Vagina (tissue), 2 donors: ENCODE results near the gene UBE4A. TPM values are rescaled to one million over a fixed set of nuclear protein-coding genes. Genes with fewer than 3 reads are reported as not detected.

Source experiments
- DNase-seq, 2 donors: peaks; one replicate each; pipeline ENCODE4 v3.0.0-alpha.2; 2017; ENCODE audit errors: extremely low spot score in 2 of 2
- H3K27ac ChIP-seq: fragments of 200-600 bp; sonication (generic); one replicate; pipeline ENCODE4 v1.5.1; 2019
- H3K27me3 ChIP-seq: fragments of 200-600 bp; sonication (generic); one replicate; pipeline ENCODE4 v1.5.1; 2019
- H3K36me3 ChIP-seq, 2 donors: fragments of 200-600 bp; sonication (generic); one replicate each; pipeline ENCODE4 v1.5.1; 2017 to 2019
- H3K4me1 ChIP-seq: fragments of 200-600 bp; sonication (generic); one replicate; pipeline ENCODE4 v1.5.1; 2019
- H3K4me3 ChIP-seq, 2 donors: fragments of 200-600 bp; sonication (generic); 1 replicate in 1 of 2; 2 replicates in 1 of 2; pipeline ENCODE4 v1.5.1; 2016 to 2019
- H3K9me3 ChIP-seq: fragments of 200-600 bp; sonication (generic); one replicate; pipeline ENCODE4 v1.5.1; 2019
- CTCF ChIP-seq, 3 experiments: fragments of 450-650 bp in 2 of 3; fragments of 200-600 bp in 1 of 3; sonication (generic) in 1 of 3; IDR thresholded peaks; one replicate each; pipeline ENCODE4 v1.5.1; 2017 to 2019; ENCODE audit warnings: antibody characterized with exemption in 3 of 3, mild to moderate bottlenecking in 2 of 3, moderate library complexity in 2 of 3
- POLR2A ChIP-seq, 2 donors: fragments of 450-650 bp; IDR thresholded peaks; one replicate each; pipeline ENCODE4 v1.6.1; 2017; ENCODE audit warnings: antibody characterized with exemption in 2 of 2, mild to moderate bottlenecking in 2 of 2, moderate library complexity in 2 of 2
- POLR2AphosphoS5 ChIP-seq, 2 donors: sonication (generic); formaldehyde crosslinking; IDR thresholded peaks; one replicate each; pipeline ENCODE4 v1.9.0; 2017; ENCODE audit warnings: antibody characterized with exemption in 2 of 2, mild to moderate bottlenecking in 2 of 2, low read depth in 1 of 2; ENCODE audit not compliant: insufficient read depth in 1 of 2
- intact Hi-C: fragments of 100-400 bp; cut with DNase I; formaldehyde crosslinking; loops from one replicate; pipeline ENCODE4 v1.15.1; 2023
- total RNA-seq: library from RNA; depleted of rRNA; stranded (reverse); fragments of >200 nt; gene quantifications from one replicate; pipeline ENCODE4 v1.2.3, GENCODE V29; 2016

The UBE4A gene
- total RNA-seq, 1 donor from 2014 or later = 31.9 TPM

- Histone ChIP-seq H3K27me3 (no peaks in the 10 kb centered on the region), H3K36me3 (no peaks in the 10 kb centered on the region), H3K27ac (no peak overlapping the region), H3K4me1 (peaks cover 37% of the 10 kb centered on the region), H3K4me3 (peak overlapping the region; percentile 66 to 99), H3K9me3 (no peaks in the 10 kb centered on the region)
- no peak for DNase-seq
- TF ChIP-seq POLR2AphosphoS5 (IDR thresholded peaks at IDR 0.05; ENCODE audit: insufficient read depth in 1 of 2, low read depth in 1 of 2) (no peak), POLR2A (IDR thresholded peaks at IDR 0.05) (no peak), CTCF (IDR thresholded peaks at IDR 0.05) (no peak)
- intact Hi-C loops = no loop called here
These were observed 74.7 kb downstream of the UBE4A start for GRCh38 chr11:118434123-118434552.

GRCh38 chr11:118434553-118435289 is 75.3 kb downstream of the UBE4A start:
- H3K4me3 ChIP-seq = peak overlapping the region; percentile 66 to 99
- no peaks in the 10 kb centered on the region for H3K27me3 ChIP-seq
- H3K27ac ChIP-seq = peak overlapping the region; percentile 97
- no peaks in the 10 kb centered on the region for H3K36me3 ChIP-seq
- TF ChIP-seq POLR2A (IDR thresholded peaks at IDR 0.05) (no peak), CTCF (IDR thresholded peaks at IDR 0.05) (no peak), POLR2AphosphoS5 (IDR thresholded peaks at IDR 0.05; ENCODE audit: insufficient read depth in 1 of 2, low read depth in 1 of 2) (no peak)
- intact Hi-C loops = no loop called here
- DNase-seq = peak in 1 of 2 donors; percentile 86
- H3K9me3 ChIP-seq = no peaks in the 10 kb centered on the region
- H3K4me1 ChIP-seq = peaks cover 42% of the 10 kb centered on the region

GRCh38 chr11:118435290-118435892 is 76.0 kb downstream of the UBE4A start:
- H3K9me3 ChIP-seq = no peaks in the 10 kb centered on the region
- peak overlapping the region; percentile 97 for H3K27ac ChIP-seq
- DNase-seq = peak in 1 of 2 donors; percentile 89
- intact Hi-C loops = no loop called here
- peaks cover 49% of the 10 kb centered on the region for H3K4me1 ChIP-seq
- H3K36me3 ChIP-seq = no peaks in the 10 kb centered on the region
- H3K4me3 ChIP-seq = peak overlapping the region; percentile 66 to 99
- TF ChIP-seq CTCF (IDR thresholded peaks at IDR 0.05) = no peak
- TF ChIP-seq POLR2AphosphoS5 (IDR thresholded peaks at IDR 0.05; ENCODE audit: insufficient read depth in 1 of 2, low read depth in 1 of 2) = no peak
- TF ChIP-seq POLR2A (IDR thresholded peaks at IDR 0.05) = no peak
- no peaks in the 10 kb centered on the region for H3K27me3 ChIP-seq

GRCh38 chr11:118435893-118436624 is 76.7 kb downstream of the UBE4A start, which contains the start of gene KMT2A:
Gene KMT2A, plus strand, starts transcription at chr11:118436492. Its CDS starts 21 bp downstream, at chr11:118436513.
- intact Hi-C loops = no loop called here
- H3K9me3 ChIP-seq = no peaks in the 10 kb centered on the region
- peak within 1 kb of the TSS; percentile 97 for H3K27ac ChIP-seq
- H3K36me3 ChIP-seq = no peaks in the 10 kb centered on the region
- peak in 1 of 2 donors; percentile 43 for TF ChIP-seq POLR2A (IDR thresholded peaks at IDR 0.05)
- TF ChIP-seq CTCF (IDR thresholded peaks at IDR 0.05) = peak in 2 of 3 experiments; percentile 94 to 99
- peak; percentile 46 to 75 for TF ChIP-seq POLR2AphosphoS5 (IDR thresholded peaks at IDR 0.05; ENCODE audit: insufficient read depth in 1 of 2, low read depth in 1 of 2)
- DNase-seq = peak in 1 of 2 donors; percentile 97
- peak within 1 kb of the TSS; percentile 66 to 99 for H3K4me3 ChIP-seq
- peaks cover 56% of the 10 kb centered on the region for H3K4me1 ChIP-seq
- H3K27me3 ChIP-seq = no peaks in the 10 kb centered on the region
